ENCODE data around the gene GNA12.

DNA sequence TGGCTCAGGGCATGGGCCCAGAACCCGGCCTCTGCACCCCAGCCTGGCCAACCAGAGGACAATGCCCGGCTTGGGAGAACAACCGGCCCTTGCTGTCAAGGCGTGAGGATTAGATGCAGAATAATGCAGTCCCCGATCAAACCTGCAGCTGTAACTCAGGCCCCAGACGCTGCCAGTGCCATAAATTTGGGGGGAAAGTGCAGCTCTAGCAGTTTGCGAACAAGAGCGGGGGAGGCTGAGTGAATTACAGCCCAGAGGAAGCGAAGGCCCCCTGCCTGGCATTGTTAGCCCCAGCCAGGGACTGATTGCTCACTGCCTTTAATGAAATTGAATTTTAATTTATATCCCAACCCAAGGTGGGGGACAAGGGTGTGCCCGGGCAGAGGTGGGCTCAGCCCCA, 38.0 kb upstream of the GNA12 start:
- TF ChIP-seq YY1 (IDR thresholded peaks at IDR 0.05) (no peak), CTCF (IDR thresholded peaks at IDR 0.05; ENCODE audit: low read depth, low read length, missing input control) (no peak)

All from liver (tissue), 2 donors.